HG03196 (cell line): ENCODE measurements around the gene PIK3C2B.

ENCODE experiments used
- ATAC-seq: cut with Tn5 transposase; IDR thresholded peaks from one replicate; pipeline ENCODE4 v1.9.1; 2021; ENCODE audit not compliant: unreplicated experiment

Gene PIK3C2B

GRCh38 chr1:204461331-204462228, 33.0 kb downstream of the PIK3C2B start:
- ATAC-seq, result no peak

- no peak for ATAC-seq
Observed at GRCh38 chr1:204460346-204460745, 34.3 kb downstream of the PIK3C2B start.

- ATAC-seq, result no peak
Observed at GRCh38 chr1:204459706-204460105, 34.9 kb downstream of the PIK3C2B start.

- no peak for ATAC-seq
Observed at GRCh38 chr1:204457666-204458065, 36.9 kb downstream of the PIK3C2B start.

- no peak for ATAC-seq
Observed at GRCh38 chr1:204456826-204457442, 37.7 kb downstream of the PIK3C2B start.

- ATAC-seq, result no peak
Observed at GRCh38 chr1:204455831-204456145, 38.8 kb downstream of the PIK3C2B start.

- no peak for ATAC-seq
Observed at GRCh38 chr1:204455063-204455830, 39.4 kb downstream of the PIK3C2B start.

GRCh38 chr1:204454476-204454875, 40.1 kb downstream of the PIK3C2B start:
- no peak for ATAC-seq

GRCh38 chr1:204453141-204453772, 41.3 kb downstream of the PIK3C2B start:
- ATAC-seq, result peak; percentile 74

- no peak for ATAC-seq
Observed at GRCh38 chr1:204451352-204452124, 43.1 kb downstream of the PIK3C2B start.

GRCh38 chr1:204450461-204451257, 43.9 kb downstream of the PIK3C2B start:
- no peak for ATAC-seq

- ATAC-seq, result no peak
Observed at GRCh38 chr1:204449678-204450280, 44.8 kb downstream of the PIK3C2B start.

GRCh38 chr1:204448991-204449677, 45.5 kb downstream of the PIK3C2B start:
- ATAC-seq, result no peak

- no peak for ATAC-seq
Observed at GRCh38 chr1:204448344-204448964, 46.2 kb downstream of the PIK3C2B start.

GRCh38 chr1:204447736-204448135, 46.9 kb downstream of the PIK3C2B start:
- no peak for ATAC-seq

- ATAC-seq, result no peak
Observed at GRCh38 chr1:204447190-204447589, 47.4 kb downstream of the PIK3C2B start.

GRCh38 chr1:204446413-204447111, 48.0 kb downstream of the PIK3C2B start:
- ATAC-seq, result peak; percentile 58
